WTC11 (cell line): ENCODE data around the gene SIGLEC15.

Experiments
- JAZF1 ChIP-seq: fragments of 250-450 bp; sonication (Bioruptor Pico); IDR thresholded peaks from 2 replicates; pipeline ENCODE4 v1.9.0; 2021; ENCODE audit warnings: moderate library complexity, mild to moderate bottlenecking, inconsistent platforms
- MLX ChIP-seq: sonication (generic); formaldehyde crosslinking; IDR thresholded peaks from 2 replicates; pipeline ENCODE4 v1.8.1; 2023; ENCODE audit warnings: mild to moderate bottlenecking, missing genetic modification reagents, moderate library complexity
- OVOL2 ChIP-seq: fragments of 250-450 bp; sonication (Bioruptor Pico); IDR thresholded peaks from 2 replicates; pipeline ENCODE4 v1.9.0; 2021; ENCODE audit warnings: mild to moderate bottlenecking, borderline replicate concordance
- TF ChIP-seq, protein P1 (sequence below): fragments of 200-600 bp; IDR thresholded peaks from 2 replicates; pipeline ENCODE4 v1.8.0; 2022; ENCODE audit warnings: antibody characterized with exemption
- TF ChIP-seq, protein P2 (sequence below): sonication (generic); formaldehyde crosslinking; IDR thresholded peaks from 2 replicates; pipeline ENCODE4 v1.8.1; 2023; ENCODE audit warnings: mild to moderate bottlenecking, missing genetic modification reagents

DNA sequence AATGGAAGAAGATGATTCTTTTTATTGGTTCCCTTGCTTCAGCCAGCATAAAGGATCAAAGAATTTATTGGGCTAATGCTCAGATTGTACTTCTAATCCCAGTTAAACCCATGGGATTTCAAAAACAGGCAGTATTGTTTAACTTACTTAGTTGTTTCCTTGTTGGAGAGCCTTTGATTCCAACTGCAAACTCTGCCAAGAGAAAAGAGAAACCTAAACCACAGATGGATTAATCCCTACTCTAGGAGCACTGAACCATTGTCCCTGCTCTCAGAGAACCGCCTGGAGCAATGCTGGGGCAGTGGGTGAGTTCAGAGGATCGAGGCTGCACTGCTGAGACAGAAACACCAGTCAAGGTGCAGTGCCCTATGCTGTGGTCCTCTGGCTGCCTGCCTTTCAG lies 44.9 kb upstream of the SIGLEC15 start:
- TF ChIP-seq, protein P1, sequence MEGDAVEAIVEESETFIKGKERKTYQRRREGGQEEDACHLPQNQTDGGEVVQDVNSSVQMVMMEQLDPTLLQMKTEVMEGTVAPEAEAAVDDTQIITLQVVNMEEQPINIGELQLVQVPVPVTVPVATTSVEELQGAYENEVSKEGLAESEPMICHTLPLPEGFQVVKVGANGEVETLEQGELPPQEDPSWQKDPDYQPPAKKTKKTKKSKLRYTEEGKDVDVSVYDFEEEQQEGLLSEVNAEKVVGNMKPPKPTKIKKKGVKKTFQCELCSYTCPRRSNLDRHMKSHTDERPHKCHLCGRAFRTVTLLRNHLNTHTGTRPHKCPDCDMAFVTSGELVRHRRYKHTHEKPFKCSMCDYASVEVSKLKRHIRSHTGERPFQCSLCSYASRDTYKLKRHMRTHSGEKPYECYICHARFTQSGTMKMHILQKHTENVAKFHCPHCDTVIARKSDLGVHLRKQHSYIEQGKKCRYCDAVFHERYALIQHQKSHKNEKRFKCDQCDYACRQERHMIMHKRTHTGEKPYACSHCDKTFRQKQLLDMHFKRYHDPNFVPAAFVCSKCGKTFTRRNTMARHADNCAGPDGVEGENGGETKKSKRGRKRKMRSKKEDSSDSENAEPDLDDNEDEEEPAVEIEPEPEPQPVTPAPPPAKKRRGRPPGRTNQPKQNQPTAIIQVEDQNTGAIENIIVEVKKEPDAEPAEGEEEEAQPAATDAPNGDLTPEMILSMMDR: no peak
- no peak for TF ChIP-seq OVOL2 (CRISPR knock-in tag)
- TF ChIP-seq JAZF1 (CRISPR knock-in tag): no peak
- TF ChIP-seq MLX: no peak
- TF ChIP-seq, protein P2, sequence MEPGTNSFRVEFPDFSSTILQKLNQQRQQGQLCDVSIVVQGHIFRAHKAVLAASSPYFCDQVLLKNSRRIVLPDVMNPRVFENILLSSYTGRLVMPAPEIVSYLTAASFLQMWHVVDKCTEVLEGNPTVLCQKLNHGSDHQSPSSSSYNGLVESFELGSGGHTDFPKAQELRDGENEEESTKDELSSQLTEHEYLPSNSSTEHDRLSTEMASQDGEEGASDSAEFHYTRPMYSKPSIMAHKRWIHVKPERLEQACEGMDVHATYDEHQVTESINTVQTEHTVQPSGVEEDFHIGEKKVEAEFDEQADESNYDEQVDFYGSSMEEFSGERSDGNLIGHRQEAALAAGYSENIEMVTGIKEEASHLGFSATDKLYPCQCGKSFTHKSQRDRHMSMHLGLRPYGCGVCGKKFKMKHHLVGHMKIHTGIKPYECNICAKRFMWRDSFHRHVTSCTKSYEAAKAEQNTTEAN (CRISPR knock-in tag): no peak
